ENCODE results near the gene TMTC2.
"Not testable (repeated sequence)": the region's sequence is repeated elsewhere in the genome, so short reads cannot be mapped to it uniquely, and the experiment has no call there.

Gene TMTC2

DNA sequence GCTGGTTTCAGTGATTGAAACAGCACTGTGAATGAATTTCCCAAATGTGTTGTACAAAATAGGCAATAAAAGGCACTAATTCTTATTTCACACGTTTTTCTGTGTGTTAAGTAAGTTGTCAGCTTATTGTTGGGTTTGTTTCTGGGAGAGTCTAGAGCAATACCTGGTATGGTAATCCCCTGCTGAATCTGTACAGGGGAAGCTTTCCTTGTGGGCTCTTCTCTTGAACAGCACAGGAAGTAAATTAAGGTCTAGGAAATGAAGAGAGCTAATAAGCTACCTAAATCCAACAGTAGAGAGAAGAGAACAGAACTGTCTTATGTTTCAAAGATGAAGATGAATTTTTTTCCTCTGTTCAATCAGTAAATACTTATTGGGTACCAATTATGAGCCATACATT lies 406.7 kb downstream of the TMTC2 start:
- DNase-seq, result no peak

DNA sequence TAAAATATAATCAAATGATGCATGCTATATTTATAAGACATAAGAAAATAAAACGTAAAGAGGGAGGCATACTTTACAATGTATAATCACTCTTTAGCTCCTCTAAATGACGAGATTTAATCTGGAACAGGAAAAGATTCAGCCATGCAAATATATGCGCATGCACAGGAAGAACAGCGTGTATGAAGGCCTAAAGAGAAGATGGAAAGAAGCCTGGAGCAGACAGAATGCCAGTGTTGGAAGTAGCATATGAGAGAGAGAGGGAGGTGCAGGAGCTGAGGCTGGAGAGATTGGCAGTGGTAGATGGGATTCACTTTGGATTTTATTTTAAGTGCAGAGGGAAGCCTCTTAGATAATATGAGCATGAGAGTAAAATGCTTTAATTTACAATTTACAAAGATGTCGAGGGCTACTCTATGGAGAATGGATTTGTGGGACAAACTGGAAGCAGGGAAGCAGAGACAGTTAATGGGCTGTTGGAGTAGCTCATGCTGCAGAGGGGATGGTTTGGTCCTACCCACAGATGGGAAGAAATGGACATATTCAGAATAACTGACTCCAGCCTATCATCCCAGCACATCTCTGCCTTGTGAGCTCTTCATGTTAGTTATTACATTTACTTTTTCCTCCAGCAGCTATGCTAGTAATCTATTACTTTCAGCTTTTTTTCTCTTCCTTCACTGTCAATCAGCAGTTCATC lies 411.1 kb downstream of the TMTC2 start:
- DNase-seq, result no peak

DNA sequence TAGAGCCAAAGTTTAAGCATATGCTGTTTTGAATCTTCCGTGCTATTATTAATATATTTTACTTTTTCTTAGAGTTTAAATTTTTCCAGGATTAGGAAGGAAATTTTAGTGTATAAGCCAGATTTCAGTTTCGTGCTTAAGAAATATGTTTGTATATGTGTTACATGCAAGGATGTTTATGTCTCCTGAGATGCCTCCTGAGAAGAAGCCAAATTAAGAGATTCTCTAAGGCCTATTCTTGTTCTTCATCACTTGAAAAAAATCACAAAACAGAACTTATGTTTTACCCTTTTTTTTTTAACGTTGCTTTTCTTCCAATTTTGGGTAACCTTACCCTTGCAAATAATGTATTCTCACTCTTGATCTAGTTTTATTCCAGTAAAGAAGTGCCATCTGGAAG lies 412.7 kb downstream of the TMTC2 start:
- DNase-seq, result no peak

DNA sequence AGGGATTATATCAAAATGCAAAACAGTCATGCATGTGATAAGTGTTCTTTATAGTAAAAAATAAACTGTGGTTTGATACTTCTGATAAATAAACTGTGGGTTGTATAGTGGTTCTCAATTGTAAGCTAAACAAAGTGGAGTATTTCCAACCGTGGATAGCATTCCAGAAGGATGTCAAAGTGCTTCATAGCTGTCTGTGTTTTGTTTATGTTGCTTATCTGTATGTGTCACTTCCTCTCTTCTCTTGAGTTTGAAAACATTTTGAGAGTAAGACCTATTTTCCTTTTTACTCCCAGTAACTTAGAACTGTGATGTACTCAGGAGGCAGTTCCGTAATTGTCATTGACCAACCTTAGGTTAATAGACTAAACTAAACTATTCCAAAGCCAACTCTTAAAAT lies 415.8 kb downstream of the TMTC2 start:
- DNase-seq, result no peak

DNA sequence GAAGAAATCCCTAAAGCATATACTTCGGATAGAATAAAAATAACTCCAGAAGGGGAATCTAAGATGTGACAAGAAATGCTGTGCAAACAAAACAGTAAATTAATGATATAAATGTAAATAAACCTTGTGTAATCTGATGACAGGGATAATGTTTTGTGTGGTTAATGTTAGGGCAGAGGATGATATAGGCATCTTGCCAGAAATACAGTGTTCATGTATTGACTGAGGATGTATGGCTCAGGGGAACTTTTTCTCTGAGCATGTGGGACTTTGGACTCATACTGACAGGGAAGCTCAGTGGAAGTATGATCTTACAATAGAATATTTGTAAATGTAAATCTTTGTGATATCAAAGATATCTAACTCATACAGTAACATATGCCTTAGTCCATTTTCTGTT lies 420.2 kb downstream of the TMTC2 start:
- DNase-seq, result no peak

DNA sequence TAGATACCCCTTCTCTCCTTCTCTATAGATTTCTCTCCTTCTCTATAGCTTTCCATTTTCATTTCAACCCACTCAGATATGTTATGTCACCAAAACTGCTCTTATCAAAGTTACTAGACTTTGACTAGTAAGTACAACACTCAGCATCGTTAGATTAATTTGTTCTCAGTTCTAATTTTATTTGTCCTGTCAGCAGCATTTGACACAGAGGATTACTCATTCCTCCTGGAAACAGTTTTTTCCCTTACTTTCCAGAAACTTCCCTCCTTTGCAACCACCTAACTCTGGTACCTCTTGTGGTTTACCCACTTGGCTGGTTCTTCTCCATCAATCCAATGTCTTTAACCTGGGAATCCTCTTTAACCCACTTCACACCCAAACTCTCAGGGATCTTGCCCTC lies 423.7 kb downstream of the TMTC2 start:
- DNase-seq, result no peak

DNA sequence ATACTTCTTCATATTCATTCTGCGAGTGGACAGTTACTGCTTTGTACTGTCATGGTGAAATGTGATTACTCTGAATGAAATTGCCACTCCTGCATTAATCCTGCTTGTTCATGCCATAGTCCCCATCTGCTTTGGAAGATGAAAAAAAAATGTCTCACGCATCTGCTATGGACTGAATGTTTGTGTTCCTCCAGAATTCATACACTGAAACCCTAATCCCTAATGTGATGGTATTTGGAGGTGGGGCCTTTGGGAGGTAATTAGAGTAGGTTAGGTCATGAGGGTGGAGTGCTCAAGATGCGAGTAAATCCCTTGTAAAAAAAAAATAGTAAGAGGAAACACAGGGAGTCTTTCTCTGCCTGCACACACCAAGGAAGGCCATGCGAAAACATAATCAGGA lies 427.2 kb downstream of the TMTC2 start:
- DNase-seq, result no peak

DNA sequence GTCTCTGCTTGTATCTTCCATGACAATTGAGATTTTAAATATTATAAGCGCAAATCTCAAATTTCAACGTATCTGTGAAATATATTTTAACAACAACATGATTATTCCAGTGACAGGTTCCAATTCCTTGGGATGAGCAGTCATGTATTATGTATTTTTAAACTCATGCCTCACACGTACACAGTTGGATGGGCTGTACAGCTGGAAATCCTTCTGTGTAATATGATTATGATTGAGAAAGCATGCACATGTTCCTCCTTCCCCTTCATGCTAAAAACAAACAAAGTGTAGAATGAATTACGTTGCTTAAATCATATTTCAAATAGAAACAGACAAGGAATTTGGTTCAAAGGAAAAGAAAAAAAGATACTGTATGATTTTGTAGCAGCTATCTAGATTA lies 428.3 kb downstream of the TMTC2 start:
- DNase-seq, result no peak

DNA sequence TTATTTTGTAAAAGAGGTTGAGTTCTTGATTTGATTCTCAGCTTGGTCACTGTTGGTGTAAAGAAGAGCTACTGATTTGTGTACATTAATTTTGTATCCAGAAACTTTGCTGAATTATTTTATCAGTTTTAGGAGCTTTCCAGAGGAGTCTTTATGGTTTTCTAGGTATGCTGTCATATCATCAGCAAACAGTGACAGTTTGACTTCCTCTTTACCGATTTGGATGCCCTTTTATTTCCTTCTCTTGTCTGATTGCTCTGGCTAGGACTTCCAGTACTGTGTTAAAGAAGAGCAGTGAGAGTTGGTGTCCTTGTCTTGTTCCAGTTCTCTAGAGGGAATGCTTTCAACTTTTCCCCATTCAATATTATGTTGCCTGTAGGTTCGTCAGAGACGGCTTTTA lies 431.2 kb downstream of the TMTC2 start:
- not testable (repeated sequence) for DNase-seq

DNA sequence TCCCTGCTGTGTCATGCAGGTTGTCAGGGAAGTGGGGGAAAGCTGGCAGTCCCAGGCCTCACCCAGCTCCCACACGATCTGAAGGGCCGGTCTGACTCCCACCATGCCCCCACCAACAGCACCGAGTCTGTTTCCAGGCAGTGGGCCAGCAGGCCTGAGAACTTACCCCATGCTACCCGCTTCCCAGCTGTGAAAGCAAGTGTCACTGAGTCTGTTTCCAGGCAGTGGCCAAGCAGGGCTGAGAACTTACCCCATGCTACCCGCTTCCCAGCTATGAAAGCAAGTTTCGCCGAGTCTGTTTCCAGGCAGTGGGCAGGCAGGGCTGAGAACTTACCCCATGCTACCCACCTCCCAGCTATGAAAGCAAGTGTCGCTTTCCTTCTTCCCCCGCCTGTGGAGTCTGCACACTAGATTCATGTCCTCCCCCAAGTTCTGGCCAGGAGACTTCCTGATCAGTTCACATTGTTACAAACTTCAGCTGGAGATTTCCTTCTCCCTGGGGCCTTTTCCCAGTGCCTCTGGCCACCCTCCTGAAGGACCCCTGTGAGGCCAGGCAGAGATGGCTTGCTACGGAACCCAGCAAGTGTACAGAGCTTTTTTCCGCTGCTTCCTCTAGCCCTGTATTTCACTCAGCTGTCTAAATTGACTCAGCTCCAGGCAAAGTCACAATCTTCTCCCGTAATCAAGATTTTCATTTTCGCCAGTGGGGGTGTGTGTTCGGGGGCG lies 435.4 kb downstream of the TMTC2 start:
- DNase-seq, result no peak

DNA sequence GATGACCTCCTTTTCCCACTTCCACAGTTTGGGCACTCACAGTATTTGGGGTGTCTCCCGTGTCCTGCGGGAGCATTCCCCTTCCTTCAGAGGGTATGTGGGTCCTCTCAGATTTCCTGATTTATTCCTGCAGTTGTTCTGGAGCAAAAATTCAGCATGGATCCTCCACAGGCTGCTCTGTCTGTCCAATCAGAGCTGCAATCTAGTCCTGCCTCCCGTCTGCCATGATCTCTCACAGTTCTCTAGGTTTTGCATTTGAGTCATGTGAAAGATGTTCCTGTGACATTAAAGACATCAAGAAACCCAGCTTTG lies 435.9 kb downstream of the TMTC2 start:
- DNase-seq, result no peak

DNA sequence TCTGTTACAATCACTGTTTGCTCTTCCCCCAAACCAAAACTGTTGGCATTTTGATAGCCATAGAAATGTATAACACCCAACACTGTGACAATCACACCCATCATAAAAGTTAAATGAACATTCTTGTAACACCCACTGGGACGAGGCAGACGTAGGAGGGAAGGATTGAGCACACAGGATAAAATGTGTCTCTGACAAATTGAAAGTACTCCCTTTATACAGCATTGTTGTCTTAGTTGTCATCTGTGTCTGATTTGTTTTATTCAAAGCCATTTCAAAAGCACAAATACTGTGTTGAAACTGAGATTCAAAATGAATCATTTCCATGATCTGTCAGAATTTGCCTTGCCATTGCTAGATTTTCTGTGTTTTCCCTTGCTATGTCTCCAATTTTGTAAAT lies 436.3 kb downstream of the TMTC2 start:
- DNase-seq, result no peak

DNA sequence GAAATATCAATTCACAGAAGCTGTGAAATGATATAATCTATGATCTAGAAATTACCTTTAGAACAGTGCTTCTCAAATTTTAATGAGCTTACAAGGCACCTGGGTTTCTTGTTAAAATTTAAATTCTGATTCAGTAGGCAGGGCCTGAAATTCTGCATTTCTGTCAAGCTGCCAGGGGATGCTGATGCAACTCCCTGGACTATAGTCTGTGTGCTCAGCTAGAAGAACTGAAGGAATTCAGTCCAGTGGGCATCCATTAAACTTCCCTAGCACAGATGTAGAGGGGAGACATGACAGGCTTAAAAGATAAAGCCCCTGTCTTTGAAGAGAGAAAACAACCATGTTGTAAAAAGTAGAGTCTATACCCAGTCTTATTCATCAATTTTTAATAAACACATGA lies 441.8 kb downstream of the TMTC2 start:
- DNase-seq, result no peak

DNA sequence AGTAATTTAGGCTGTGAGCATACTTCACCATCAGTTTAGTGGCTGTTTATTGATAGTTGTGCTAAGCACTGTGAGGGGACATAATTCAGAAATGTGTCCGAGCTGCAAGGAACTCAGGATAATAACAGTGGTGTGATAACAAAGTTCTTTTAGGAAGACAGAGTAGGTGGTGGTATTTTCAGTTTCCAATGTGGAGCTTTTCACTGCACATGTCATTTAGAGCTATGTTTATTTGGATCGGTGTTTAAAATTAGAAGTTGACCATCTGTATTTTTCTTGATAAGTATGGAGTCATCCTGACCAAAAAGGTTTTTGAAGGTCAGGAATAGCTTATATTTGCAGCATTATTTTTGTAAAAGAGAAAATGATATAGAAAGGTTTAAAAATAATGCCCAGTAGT lies 443.5 kb downstream of the TMTC2 start:
- no peak for DNase-seq

DNA sequence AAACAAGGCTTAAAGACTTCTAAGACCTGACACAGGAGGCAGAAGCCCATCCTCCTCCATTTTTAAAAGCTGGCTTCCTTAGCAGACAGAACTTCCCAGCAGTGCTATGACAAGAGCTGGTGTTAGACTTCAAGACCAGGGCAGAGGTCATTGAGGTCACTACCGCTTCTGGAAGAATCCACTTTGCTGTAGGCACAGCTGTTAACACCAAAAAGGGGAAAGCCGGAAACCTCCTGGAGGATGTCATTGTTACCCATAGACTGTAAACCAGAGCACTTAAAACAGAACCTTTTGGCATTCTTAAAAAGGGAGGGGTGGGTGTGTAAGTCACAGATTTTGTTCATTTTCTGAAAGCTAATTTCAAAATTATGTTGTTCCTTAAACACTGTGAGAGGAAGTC lies 445.7 kb downstream of the TMTC2 start:
- no peak for DNase-seq

DNA sequence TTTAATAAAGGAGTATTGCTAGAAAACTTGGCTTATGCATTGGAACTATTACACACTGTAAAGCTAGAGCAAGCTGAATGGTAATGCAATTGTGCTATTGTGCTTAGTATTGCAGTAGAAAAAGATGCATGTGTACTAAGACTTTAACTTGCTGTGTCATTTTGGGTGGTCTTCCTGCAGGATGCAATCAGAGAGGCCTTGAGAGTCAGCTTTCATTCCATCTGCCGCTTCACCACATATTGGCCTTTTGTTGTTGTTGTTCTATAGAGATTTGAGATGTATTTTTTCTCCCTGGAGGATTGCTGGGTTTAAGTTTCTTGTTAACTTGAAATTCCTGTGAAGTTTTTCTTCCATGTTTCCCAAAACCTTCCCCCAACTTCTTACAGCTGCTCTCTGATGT lies 449.7 kb downstream of the TMTC2 start:
- no peak for DNase-seq

DNA sequence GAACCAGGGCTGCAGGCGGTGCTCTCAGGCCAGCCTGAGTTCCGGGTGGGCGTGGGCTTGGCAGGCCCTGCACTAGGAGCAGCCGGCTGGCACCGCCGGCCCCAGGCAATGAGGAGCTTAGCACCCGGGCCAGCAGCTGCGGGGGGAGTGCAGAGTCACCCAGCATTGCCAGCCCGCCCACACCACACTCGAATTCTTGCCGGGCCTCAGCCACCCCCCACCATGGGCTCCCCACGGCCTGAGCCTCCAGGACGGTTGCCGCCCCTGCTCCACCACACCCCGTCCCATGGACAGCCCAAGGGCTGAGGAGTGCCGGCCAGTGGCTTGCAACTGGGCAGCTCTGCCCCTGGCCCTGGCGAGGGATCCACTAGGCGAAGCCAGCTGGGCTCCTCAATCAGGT lies 453.4 kb downstream of the TMTC2 start:
- DNase-seq, result no peak

DNA sequence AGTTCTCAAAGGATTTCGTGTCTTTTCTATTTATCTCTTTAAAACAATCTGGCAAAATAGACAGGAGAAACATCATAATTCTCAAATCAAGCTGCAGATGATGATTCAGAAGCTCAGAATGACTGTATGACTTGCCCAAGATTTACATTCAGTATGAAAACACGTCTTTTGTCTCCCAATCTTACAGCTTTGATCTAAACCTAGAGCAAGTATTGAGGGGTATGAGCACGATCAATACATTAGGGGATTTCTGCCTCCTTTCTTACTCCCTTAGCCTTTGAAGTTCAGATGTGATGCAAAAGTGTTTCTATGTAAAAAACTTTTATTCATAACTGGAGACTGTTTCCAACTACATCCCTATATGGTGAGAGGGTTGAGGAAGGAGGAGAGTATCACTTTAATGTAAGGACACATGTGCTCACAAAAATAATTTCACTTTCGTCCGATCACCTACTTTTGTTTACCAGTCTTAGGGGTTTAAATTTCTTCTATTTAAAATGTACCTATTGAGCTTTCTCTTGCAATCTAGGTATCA lies 454.8 kb downstream of the TMTC2 start:
- no peak for DNase-seq

DNA sequence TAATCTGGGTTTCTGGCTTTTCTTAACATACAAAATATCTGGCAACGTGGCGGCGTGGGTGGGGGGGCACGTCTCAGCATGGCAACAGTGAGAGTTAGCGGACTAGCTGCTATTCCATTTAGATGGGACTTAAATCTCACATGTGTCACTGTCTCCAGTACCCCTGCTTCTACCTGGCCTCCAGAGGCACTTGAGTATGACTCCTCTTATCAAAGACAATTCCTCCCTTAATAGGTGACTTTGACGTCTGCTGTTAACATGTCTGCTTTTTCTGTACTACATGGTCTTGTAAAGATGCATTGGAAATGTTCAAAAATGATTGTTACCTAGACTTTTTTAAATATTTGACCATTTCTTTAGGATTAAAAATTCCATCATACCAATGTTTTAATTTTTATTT lies 456.2 kb downstream of the TMTC2 start:
- DNase-seq, result no peak

DNA sequence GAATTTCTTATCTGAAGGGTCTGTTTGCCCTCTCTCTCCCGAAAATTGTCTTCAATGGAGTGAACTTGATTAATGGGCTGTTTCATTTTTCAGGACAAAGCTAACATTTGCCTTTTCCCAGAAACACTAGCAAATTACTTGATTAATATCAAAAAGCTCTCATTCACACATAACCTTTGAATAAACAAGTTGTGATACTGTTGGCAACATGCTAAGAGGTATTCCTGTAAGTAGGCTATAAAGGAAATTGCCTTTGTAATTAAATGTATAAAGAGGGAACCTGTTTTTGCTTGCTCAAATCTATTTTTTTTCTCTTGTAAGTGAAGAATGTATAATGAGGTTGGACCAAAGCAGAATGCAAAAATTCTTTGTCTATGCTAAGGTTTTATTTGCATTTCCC lies 457.2 kb downstream of the TMTC2 start:
- DNase-seq, result no peak

DNA sequence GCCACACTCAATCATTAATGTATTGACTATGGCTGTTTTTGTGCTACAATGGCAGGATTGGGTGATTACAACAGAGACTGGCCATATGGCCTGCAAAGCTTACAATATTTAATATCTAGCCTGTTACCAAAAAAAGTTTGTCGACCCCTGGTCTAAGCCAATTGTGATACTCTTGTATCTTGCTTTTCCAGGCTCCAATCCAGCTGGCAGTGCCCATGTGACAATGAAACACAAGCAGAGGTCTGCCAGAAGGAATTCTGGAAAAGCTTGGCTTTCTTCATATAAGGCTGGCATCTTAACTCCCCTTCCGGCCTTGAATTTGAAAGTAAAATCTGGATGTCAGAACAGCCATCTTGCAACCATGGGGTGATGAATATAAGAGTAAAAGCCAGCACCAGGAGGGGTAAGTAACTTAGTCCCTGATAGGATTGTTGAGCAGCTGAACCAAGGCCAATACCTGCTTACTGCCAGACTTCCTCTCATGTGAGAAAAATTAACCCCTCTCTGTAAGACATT lies 458.7 kb downstream of the TMTC2 start:
- no peak for DNase-seq

DNA sequence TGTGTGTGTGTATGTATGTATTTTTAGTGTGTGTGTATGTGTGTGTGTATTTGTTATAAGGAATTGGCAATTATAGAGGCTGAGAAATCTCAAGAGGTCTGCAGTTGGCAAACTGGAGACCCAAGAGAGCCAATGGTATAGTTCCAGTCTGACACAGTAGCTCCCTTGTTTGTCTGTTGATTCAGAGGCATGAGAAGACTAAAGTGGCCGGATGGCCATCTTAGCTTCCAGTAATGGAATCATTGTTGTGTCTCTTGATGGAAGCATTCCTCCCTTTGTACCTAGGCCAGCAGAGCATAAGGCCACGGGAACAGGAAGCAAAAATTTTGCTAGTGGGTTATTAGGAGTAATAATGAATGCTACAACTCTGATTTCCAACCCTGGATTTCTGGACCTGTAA lies 460.6 kb downstream of the TMTC2 start:
- DNase-seq, result no peak

DNA sequence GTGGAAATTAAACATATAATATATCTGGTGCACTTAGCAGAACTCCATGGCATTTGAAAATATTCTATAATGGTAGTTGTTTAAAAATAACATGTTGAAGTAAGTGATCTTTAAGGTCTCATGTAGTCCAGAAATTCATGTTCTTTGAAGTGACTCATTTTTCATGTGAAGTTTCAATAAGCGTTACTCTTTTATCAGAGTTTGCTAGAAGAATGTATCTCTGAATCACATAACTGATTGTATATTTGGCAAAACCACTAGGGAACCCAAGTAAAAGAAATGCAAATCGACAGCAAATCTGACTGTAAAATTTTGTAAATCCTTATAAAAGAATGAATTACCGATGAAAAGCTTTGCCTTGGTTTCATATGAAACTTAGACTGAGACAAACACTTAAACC lies 463.3 kb downstream of the TMTC2 start:
- no peak for DNase-seq

DNA sequence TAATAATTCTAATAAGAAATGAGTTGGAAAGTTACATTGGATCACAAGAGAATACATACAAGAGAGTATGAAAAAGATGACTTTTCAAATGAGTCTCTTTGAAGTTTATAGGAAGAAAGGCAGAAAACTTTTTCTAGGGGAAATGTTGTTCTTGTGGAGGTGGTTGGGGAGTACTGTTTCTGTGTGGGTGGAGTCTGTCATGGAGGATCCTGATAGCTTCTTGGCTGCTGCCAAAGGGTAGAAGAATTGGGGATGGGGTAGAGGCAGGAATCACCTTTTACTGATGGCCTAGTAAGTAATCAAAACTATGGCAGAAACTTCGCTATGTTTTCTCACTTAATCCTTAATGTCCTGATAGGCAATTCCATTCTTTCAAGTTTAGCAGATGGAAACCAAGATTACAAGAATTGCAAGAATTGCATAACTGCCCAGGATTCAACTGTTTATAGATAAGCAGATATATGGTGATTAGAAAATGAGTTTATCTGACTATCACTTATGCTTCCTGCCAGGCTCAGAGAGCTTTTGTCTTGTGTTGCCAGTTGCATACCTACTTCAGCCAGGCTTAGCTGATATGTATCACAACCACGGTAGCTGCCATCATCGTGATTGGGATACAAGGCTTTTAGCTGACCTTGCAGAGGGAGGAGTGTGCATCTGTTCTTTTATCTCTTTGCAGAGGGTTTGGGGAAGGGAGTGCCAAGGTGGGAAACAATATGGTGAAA lies 463.9 kb downstream of the TMTC2 start:
- DNase-seq, result no peak

All from DMS 273 treated with DMSO at 0.1 percent for 48 hours (cell line).